Trophoblast cell (in vitro differentiated cells and primary cell): ENCODE data around the gene RASL11A.
"Not testable (repeated sequence)": the region's sequence is repeated elsewhere in the genome, so short reads cannot be mapped to it uniquely, and the experiment has no call there.

Experiments
- DNase-seq, 2 donors: peaks; one replicate each; pipeline ENCODE4 v3.0.0-alpha.2; 2016
- H2AFZ ChIP-seq: 2 replicates; pipeline ENCODE4 v1.6.1; 2013; ENCODE audit warnings: low read length, moderate library complexity, mild to moderate bottlenecking; ENCODE audit not compliant: insufficient read depth, poor library complexity
- H2AK5ac ChIP-seq: 2 replicates; pipeline ENCODE4 v1.6.1; 2013; ENCODE audit warnings: mild to moderate bottlenecking, low read length
- H2BK120ac ChIP-seq: 2 replicates; pipeline ENCODE4 v1.6.1; 2013; ENCODE audit warnings: low read length, mild to moderate bottlenecking, moderate library complexity; ENCODE audit not compliant: insufficient read depth, poor library complexity
- H2BK12ac ChIP-seq: 2 replicates; pipeline ENCODE4 v1.6.1; 2013; ENCODE audit warnings: mild to moderate bottlenecking, low read length, moderate library complexity
- H2BK5ac ChIP-seq: 2 replicates; pipeline ENCODE4 v1.6.1; 2013; ENCODE audit warnings: low read length, low read depth, moderate library complexity, mild to moderate bottlenecking; ENCODE audit not compliant: poor library complexity
- H3K14ac ChIP-seq: 2 replicates; pipeline ENCODE4 v1.6.1; 2013; ENCODE audit warnings: mild to moderate bottlenecking, low read length
- H3K18ac ChIP-seq: 2 replicates; pipeline ENCODE4 v1.6.1; 2013; ENCODE audit warnings: mild to moderate bottlenecking, low read length
- H3K23ac ChIP-seq: 2 replicates; pipeline ENCODE4 v1.6.1; 2013; ENCODE audit warnings: low read length
- H3K27ac ChIP-seq: 2 replicates; pipeline ENCODE4 v1.5.1; 2013; ENCODE audit warnings: low read depth, mild to moderate bottlenecking, inconsistent platforms, low read length, moderate library complexity
- H3K27me3 ChIP-seq: 2 replicates; pipeline ENCODE4 v1.6.1; 2013; ENCODE audit warnings: inconsistent platforms, mild to moderate bottlenecking, low read length, moderate library complexity; ENCODE audit not compliant: insufficient read depth
- H3K36me3 ChIP-seq, 2 experiments: 1 replicate in 1 of 2; 2 replicates in 1 of 2; pipeline ENCODE4 v1.6.1; 2013; ENCODE audit warnings: low read length in 2 of 2, mild to moderate bottlenecking in 2 of 2, moderate library complexity in 1 of 2; ENCODE audit not compliant: insufficient read depth in 2 of 2, control insufficient read depth in 1 of 2
- H3K4ac ChIP-seq: 2 replicates; pipeline ENCODE4 v1.6.1; 2013; ENCODE audit warnings: low read depth, mild to moderate bottlenecking, low read length, moderate library complexity
- H3K4me1 ChIP-seq, 2 experiments: 1 replicate in 1 of 2; 2 replicates in 1 of 2; pipeline ENCODE4 v1.6.1; 2013; ENCODE audit warnings: low read length in 2 of 2, mild to moderate bottlenecking in 2 of 2, moderate library complexity in 1 of 2; ENCODE audit not compliant: insufficient read depth in 2 of 2, control insufficient read depth in 1 of 2
- H3K4me2 ChIP-seq: 2 replicates; pipeline ENCODE4 v1.6.1; 2013; ENCODE audit warnings: inconsistent platforms, mild to moderate bottlenecking, low read length, moderate library complexity
- H3K4me3 ChIP-seq: 2 replicates; pipeline ENCODE4 v1.5.1; 2013; ENCODE audit warnings: mild to moderate bottlenecking, low read depth, low read length, inconsistent platforms
- H3K79me1 ChIP-seq: one replicate; pipeline ENCODE4 v1.6.1; 2013; ENCODE audit warnings: low read length
- H3K79me2 ChIP-seq: 2 replicates; pipeline ENCODE4 v1.6.1; 2013; ENCODE audit warnings: low read length, mild to moderate bottlenecking; ENCODE audit not compliant: control insufficient read depth, insufficient read depth, poor library complexity
- H3K9ac ChIP-seq: 2 replicates; pipeline ENCODE4 v1.6.1; 2013; ENCODE audit warnings: mild to moderate bottlenecking, low read length
- H3K9me3 ChIP-seq: 2 replicates; pipeline ENCODE4 v1.6.1; 2013; ENCODE audit warnings: low read depth, mild to moderate bottlenecking, control low read depth, inconsistent platforms, low read length; ENCODE audit not compliant: insufficient read depth
- H4K12ac ChIP-seq: 2 replicates; pipeline ENCODE4 v1.6.1; 2013; ENCODE audit warnings: low read depth, mild to moderate bottlenecking, low read length, moderate library complexity
- H4K8ac ChIP-seq: 2 replicates; pipeline ENCODE4 v1.6.1; 2013; ENCODE audit warnings: low read depth, mild to moderate bottlenecking, low read length, moderate library complexity
- H4K91ac ChIP-seq: one replicate; pipeline ENCODE4 v1.6.1; 2013; ENCODE audit warnings: low read depth, mild to moderate bottlenecking, low read length, moderate library complexity
- WGBS: extraction: QIAGEN DNeasy Blood & Tissue Kit; methylation state at CpG from one replicate; pipeline ENCODE4 v1.1.7; 2013; ENCODE audit warnings: missing lambda C conversion rate; ENCODE audit not compliant: insufficient read length, insufficient coverage; ENCODE audit errors: extremely low coverage; 5-methylcytosine and 5-hydroxymethylcytosine counted together

RASL11A gene

DNA sequence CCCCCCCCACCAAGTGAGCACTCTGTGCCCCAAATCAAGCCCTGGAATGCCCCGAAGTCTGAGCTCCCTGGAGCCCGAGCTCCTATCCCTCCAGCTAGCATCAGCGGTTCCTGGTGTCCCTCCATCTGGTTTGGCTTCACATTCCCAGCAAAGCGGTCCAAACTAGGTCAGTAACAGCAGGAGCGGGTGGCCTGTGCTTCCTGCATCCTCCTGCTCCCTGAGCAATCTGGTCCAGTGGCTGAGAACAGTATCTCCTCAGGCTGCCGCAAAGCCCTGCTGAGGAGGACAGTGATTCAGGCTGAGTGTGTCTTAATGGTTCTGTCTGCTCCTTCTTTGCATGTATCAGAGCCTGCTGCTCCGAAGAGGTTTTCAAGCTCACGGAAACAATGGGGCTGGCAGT lies 25.9 kb downstream of the RASL11A start:
- Histone ChIP-seq H3K18ac (no peak overlapping the region), H3K4me1 (peaks cover 0 to 2% of the 10 kb centered on the region in 2 experiments), H3K9me3 (no peaks in the 10 kb centered on the region), H2BK120ac (no peak overlapping the region), H3K36me3 (no peaks in the 10 kb centered on the region), H2BK5ac (no peak overlapping the region), H4K91ac (no peak overlapping the region), H4K8ac (no peak overlapping the region), H3K4me2 (no peak overlapping the region), H3K27ac (no peak overlapping the region), H2BK12ac (no peak overlapping the region), H3K9ac (no peak overlapping the region), H2AK5ac (no peak overlapping the region), H3K27me3 (no peaks in the 10 kb centered on the region), H3K4me3 (no peak overlapping the region), H2AFZ (no peak overlapping the region), H3K79me1 (no peaks in the 10 kb centered on the region), H3K4ac (no peak overlapping the region), H3K79me2 (no peaks in the 10 kb centered on the region), H3K14ac (no peak overlapping the region), H3K23ac (no peak overlapping the region), H4K12ac (no peak overlapping the region)
- DNase-seq = no peak
- no CpG with 5 or more reads among the region's 8 CpGs for WGBS

DNA sequence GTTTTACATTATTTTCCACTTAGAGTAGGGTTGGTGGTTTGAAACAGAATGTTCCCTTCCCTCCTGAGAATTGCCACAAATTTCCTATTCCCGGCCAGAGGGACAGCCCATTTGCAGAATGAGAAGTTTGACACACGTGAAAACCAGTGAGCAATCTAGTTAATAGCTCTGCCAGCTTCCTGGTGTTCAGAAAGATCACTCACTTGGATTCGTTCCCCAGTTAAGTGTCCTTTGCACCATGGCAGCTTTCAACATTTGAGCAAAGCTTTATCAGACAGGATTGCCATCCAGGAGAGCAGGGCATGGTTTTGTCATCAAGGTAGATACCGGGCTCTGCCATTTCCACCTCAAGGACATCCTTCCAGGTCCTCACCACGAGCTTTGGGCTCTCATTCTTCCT lies 28.2 kb downstream of the RASL11A start:
- H3K79me2 ChIP-seq = no peaks in the 10 kb centered on the region
- H3K23ac ChIP-seq = no peak overlapping the region
- no peaks in the 10 kb centered on the region for H3K36me3 ChIP-seq
- no peak overlapping the region for H2AK5ac ChIP-seq
- H3K9me3 ChIP-seq = no peaks in the 10 kb centered on the region
- no peak overlapping the region for H2BK5ac ChIP-seq
- no peak overlapping the region for H2AFZ ChIP-seq
- no peak overlapping the region for H4K8ac ChIP-seq
- peaks cover 0 to 2% of the 10 kb centered on the region in 2 experiments for H3K4me1 ChIP-seq
- no peak overlapping the region for H3K4me3 ChIP-seq
- no peak overlapping the region for H4K91ac ChIP-seq
- no peaks in the 10 kb centered on the region for H3K27me3 ChIP-seq
- no peak overlapping the region for H2BK12ac ChIP-seq
- no CpG with 5 or more reads among the region's 5 CpGs for WGBS
- no peak overlapping the region for H3K14ac ChIP-seq
- H2BK120ac ChIP-seq = no peak overlapping the region
- H4K12ac ChIP-seq = no peak overlapping the region
- H3K18ac ChIP-seq = no peak overlapping the region
- H3K4me2 ChIP-seq = no peak overlapping the region
- no peak overlapping the region for H3K27ac ChIP-seq
- H3K4ac ChIP-seq = no peak overlapping the region
- no peak for DNase-seq
- H3K79me1 ChIP-seq = no peaks in the 10 kb centered on the region
- H3K9ac ChIP-seq = no peak overlapping the region

DNA sequence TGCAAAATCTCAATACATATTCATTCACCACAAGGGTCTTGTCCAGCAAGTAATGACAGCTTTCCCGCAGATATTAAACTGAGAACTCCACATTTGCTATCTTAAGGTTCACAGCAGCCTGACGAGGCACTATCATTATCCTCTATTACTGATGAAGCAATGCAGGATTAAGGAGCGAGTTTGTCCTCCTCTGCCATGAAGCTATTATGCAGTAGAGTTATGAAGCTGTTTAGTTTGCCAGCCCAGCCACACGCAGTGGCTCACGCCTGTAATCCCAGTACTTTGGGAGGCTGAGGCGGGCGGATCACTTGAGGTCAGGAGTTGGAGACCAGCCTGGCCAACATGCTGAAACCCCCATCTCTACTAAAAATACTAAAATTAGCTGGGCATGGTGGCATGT lies 29.8 kb downstream of the RASL11A start:
- not testable (repeated sequence) for H4K91ac ChIP-seq, H3K23ac ChIP-seq, H4K8ac ChIP-seq, H2BK120ac ChIP-seq, H4K12ac ChIP-seq, H3K27me3 ChIP-seq, H3K4me1 ChIP-seq, H3K4ac ChIP-seq, H2AFZ ChIP-seq, H3K27ac ChIP-seq, H3K18ac ChIP-seq, H3K9ac ChIP-seq, H2BK5ac ChIP-seq, H3K4me3 ChIP-seq, H2AK5ac ChIP-seq, H3K9me3 ChIP-seq, H2BK12ac ChIP-seq, DNase-seq, H3K4me2 ChIP-seq, H3K79me1 ChIP-seq, H3K14ac ChIP-seq, H3K79me2 ChIP-seq, H3K36me3 ChIP-seq
- no CpG with 5 or more reads among the region's 7 CpGs for WGBS

DNA sequence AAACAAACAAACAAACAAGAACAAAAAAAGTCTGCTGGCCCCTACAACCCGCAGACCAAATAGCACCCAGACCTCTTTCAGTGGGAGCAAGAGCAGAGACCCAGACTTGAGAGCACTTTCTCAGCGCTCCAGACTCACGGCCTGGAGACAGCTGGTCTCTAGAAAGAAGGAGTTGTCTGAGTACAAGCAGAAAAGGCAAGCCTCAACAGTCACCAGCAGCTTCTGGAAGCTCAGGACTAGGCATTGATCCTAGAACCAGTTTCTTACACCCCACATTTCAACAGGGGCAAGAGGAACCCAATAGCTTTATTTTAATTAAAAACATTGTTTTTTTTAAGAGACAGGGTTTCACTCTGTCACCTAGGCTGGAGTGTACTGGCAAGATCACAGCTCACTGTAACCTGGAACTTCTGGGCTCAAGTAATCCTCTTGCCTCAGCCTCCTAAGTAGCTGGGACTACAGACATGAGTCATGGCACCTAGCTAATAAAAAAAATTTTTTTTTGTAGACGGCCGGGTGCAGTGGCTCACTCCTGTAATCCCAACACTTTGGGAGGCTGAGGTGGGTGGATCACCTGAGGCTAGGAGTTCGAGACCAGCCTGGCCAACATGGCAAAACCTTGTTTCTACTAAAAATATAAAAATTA lies 30.4 kb downstream of the RASL11A start:
- WGBS = no CpG with 5 or more reads among the region's 6 CpGs
- H3K4me2 ChIP-seq = no peak overlapping the region
- no peaks in the 10 kb centered on the region for H3K79me1 ChIP-seq
- H4K8ac ChIP-seq = no peak overlapping the region
- H3K79me2 ChIP-seq = no peaks in the 10 kb centered on the region
- DNase-seq = peak in 1 of 2 donors; percentile 29
- H2BK12ac ChIP-seq = no peak overlapping the region
- H2AK5ac ChIP-seq = no peak overlapping the region
- peaks cover 0 to 2% of the 10 kb centered on the region in 2 experiments for H3K4me1 ChIP-seq
- no peak overlapping the region for H3K4me3 ChIP-seq
- H3K18ac ChIP-seq = no peak overlapping the region
- H3K27ac ChIP-seq = no peak overlapping the region
- no peak overlapping the region for H2BK5ac ChIP-seq
- H3K27me3 ChIP-seq = no peaks in the 10 kb centered on the region
- no peak overlapping the region for H2AFZ ChIP-seq
- no peak overlapping the region for H3K14ac ChIP-seq
- H3K9ac ChIP-seq = no peak overlapping the region
- no peak overlapping the region for H3K4ac ChIP-seq
- H3K36me3 ChIP-seq = no peaks in the 10 kb centered on the region
- H3K9me3 ChIP-seq = no peaks in the 10 kb centered on the region
- no peak overlapping the region for H2BK120ac ChIP-seq
- no peak overlapping the region for H4K91ac ChIP-seq
- H3K23ac ChIP-seq = no peak overlapping the region
- no peak overlapping the region for H4K12ac ChIP-seq
